Vagina (tissue), 2 donors: ENCODE measurements around the gene HSDL2.

Source experiments
- POLR2A ChIP-seq, 2 donors: fragments of 450-650 bp; IDR thresholded peaks; one replicate each; pipeline ENCODE4 v1.6.1; 2017; ENCODE audit warnings: antibody characterized with exemption in 2 of 2, mild to moderate bottlenecking in 2 of 2, moderate library complexity in 2 of 2
- POLR2AphosphoS5 ChIP-seq, 2 donors: sonication (generic); formaldehyde crosslinking; IDR thresholded peaks; one replicate each; pipeline ENCODE4 v1.9.0; 2017; ENCODE audit warnings: antibody characterized with exemption in 2 of 2, mild to moderate bottlenecking in 2 of 2, low read depth in 1 of 2; ENCODE audit not compliant: insufficient read depth in 1 of 2
- TF ChIP-seq, protein P1 (sequence below), 3 experiments: fragments of 450-650 bp in 2 of 3; fragments of 200-600 bp in 1 of 3; sonication (generic) in 1 of 3; IDR thresholded peaks; one replicate each; pipeline ENCODE4 v1.5.1; 2017 to 2019; ENCODE audit warnings: antibody characterized with exemption in 3 of 3, mild to moderate bottlenecking in 2 of 3, moderate library complexity in 2 of 3

DNA sequence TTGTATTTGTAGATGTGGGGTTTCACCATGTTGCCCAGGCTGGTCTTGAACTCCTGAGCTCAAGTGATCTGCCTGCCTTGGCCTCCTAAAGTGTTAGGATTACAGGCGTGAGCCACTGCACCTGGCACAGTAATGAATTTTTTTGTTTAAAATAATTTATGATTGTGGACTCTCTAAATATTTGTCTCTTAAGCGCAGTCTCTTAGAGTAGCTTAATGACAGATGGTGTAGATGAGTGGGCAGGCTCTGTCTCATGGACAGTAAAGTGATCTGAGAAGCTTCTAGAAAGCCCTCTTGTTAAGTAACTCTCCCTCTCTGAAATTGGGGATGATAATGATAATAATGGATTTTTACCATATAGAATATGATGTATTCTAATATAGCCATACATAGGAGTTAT lies 59.3 kb downstream of the HSDL2 start:
- TF ChIP-seq, protein P1, sequence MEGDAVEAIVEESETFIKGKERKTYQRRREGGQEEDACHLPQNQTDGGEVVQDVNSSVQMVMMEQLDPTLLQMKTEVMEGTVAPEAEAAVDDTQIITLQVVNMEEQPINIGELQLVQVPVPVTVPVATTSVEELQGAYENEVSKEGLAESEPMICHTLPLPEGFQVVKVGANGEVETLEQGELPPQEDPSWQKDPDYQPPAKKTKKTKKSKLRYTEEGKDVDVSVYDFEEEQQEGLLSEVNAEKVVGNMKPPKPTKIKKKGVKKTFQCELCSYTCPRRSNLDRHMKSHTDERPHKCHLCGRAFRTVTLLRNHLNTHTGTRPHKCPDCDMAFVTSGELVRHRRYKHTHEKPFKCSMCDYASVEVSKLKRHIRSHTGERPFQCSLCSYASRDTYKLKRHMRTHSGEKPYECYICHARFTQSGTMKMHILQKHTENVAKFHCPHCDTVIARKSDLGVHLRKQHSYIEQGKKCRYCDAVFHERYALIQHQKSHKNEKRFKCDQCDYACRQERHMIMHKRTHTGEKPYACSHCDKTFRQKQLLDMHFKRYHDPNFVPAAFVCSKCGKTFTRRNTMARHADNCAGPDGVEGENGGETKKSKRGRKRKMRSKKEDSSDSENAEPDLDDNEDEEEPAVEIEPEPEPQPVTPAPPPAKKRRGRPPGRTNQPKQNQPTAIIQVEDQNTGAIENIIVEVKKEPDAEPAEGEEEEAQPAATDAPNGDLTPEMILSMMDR (IDR thresholded peaks at IDR 0.05), result no peak
- TF ChIP-seq POLR2A (IDR thresholded peaks at IDR 0.05) (no peak), POLR2AphosphoS5 (IDR thresholded peaks at IDR 0.05; ENCODE audit: insufficient read depth in 1 of 2, low read depth in 1 of 2) (no peak)
